Measurements from ENCODE around the gene KIF25. TPM values are rescaled to one million over a fixed set of nuclear protein-coding genes. Genes with fewer than 3 reads are reported as not detected.

Gene KIF25
- total RNA-seq, 1 experiment from 2014 or later, result 0.39 TPM

GRCh38 chr6:168055696-168056489 lies 58.4 kb downstream of the KIF25 start:
- TF ChIP-seq CTCF (conservative IDR thresholded peaks at IDR 0.05; ENCODE audit: low read depth, low read length) (no peak), EZH2 (IDR thresholded peaks at IDR 0.05; ENCODE audit: borderline replicate concordance, low read depth, low read length, poor library complexity, severe bottlenecking) (no peak)
- DNase-seq (ENCODE audit: low spot score), result no peak
- Histone ChIP-seq H3K27ac (ENCODE audit: low read depth, low read length, poor library complexity, severe bottlenecking) (no peak overlapping the region), H3K36me3 (ENCODE audit: insufficient read depth, low read length, poor library complexity, severe bottlenecking) (no peaks in the 10 kb centered on the region), H3K27me3 (replicated peaks; ENCODE audit: insufficient read depth, low read depth, low read length, poor library complexity) (no peaks in the 10 kb centered on the region), H3K9me3 (ENCODE audit: low read depth, low read length, poor library complexity, severe bottlenecking) (no peaks in the 10 kb centered on the region), H3K4me3 (ENCODE audit: low read depth, low read length, poor library complexity, severe bottlenecking) (no peak overlapping the region), H3K4me1 (ENCODE audit: insufficient read depth, low read length, poor library complexity, severe bottlenecking) (no peaks in the 10 kb centered on the region)
- intact Hi-C loops (cut with micrococcal nuclease; ENCODE audit: unreplicated experiment), result loop anchor here (10.0 kb wide), 1 partner anchor 151 kb away; no protein-coding TSS in a partner anchor
- POLR2A ChIA-PET (ENCODE audit: low non-redundant PET), result interaction anchor here (0.6 kb wide), 1 partner anchor 73 kb away, joined by 3 read pairs; no protein-coding TSS in a partner anchor
- no TSS peak for BruUV-seq (replicated peaks)
- CTCF ChIA-PET, result no interaction called here

GRCh38 chr6:168056892-168057527 lies 59.5 kb downstream of the KIF25 start:
- no peak overlapping the region for H3K27ac ChIP-seq (ENCODE audit: low read depth, low read length, poor library complexity, severe bottlenecking)
- H3K4me3 ChIP-seq (ENCODE audit: low read depth, low read length, poor library complexity, severe bottlenecking), result no peak overlapping the region
- H3K36me3 ChIP-seq (ENCODE audit: insufficient read depth, low read length, poor library complexity, severe bottlenecking), result no peaks in the 10 kb centered on the region
- H3K27me3 ChIP-seq (replicated peaks; ENCODE audit: insufficient read depth, low read depth, low read length, poor library complexity), result no peaks in the 10 kb centered on the region
- intact Hi-C loops (cut with micrococcal nuclease; ENCODE audit: unreplicated experiment), result loop anchor here (10.0 kb wide), 1 partner anchor 152 kb away; no protein-coding TSS in a partner anchor
- no peak for TF ChIP-seq CTCF (conservative IDR thresholded peaks at IDR 0.05; ENCODE audit: low read depth, low read length)
- TF ChIP-seq EZH2 (IDR thresholded peaks at IDR 0.05; ENCODE audit: borderline replicate concordance, low read depth, low read length, poor library complexity, severe bottlenecking), result no peak
- H3K9me3 ChIP-seq (ENCODE audit: low read depth, low read length, poor library complexity, severe bottlenecking), result no peaks in the 10 kb centered on the region
- CTCF ChIA-PET, result no interaction called here
- DNase-seq (ENCODE audit: low spot score), result no peak
- H3K4me1 ChIP-seq (ENCODE audit: insufficient read depth, low read length, poor library complexity, severe bottlenecking), result no peaks in the 10 kb centered on the region
- no TSS peak for BruUV-seq (replicated peaks)
- POLR2A ChIA-PET (ENCODE audit: low non-redundant PET), result interaction anchor here (0.6 kb wide), 1 partner anchor 72 kb away, joined by 3 read pairs; no protein-coding TSS in a partner anchor

GRCh38 chr6:168057836-168058235 lies 60.4 kb downstream of the KIF25 start:
- Histone ChIP-seq H3K36me3 (ENCODE audit: insufficient read depth, low read length, poor library complexity, severe bottlenecking) (no peaks in the 10 kb centered on the region), H3K27ac (ENCODE audit: low read depth, low read length, poor library complexity, severe bottlenecking) (no peak overlapping the region), H3K9me3 (ENCODE audit: low read depth, low read length, poor library complexity, severe bottlenecking) (no peaks in the 10 kb centered on the region), H3K4me3 (ENCODE audit: low read depth, low read length, poor library complexity, severe bottlenecking) (no peak overlapping the region), H3K4me1 (ENCODE audit: insufficient read depth, low read length, poor library complexity, severe bottlenecking) (no peaks in the 10 kb centered on the region), H3K27me3 (replicated peaks; ENCODE audit: insufficient read depth, low read depth, low read length, poor library complexity) (no peaks in the 10 kb centered on the region)
- intact Hi-C loops (cut with micrococcal nuclease; ENCODE audit: unreplicated experiment), result loop anchor here (10.0 kb wide), 1 partner anchor 153 kb away; no protein-coding TSS in a partner anchor
- TF ChIP-seq CTCF (conservative IDR thresholded peaks at IDR 0.05; ENCODE audit: low read depth, low read length) (no peak), EZH2 (IDR thresholded peaks at IDR 0.05; ENCODE audit: borderline replicate concordance, low read depth, low read length, poor library complexity, severe bottlenecking) (no peak)
- BruUV-seq (replicated peaks), result no TSS peak
- CTCF ChIA-PET, result no interaction called here
- DNase-seq (ENCODE audit: low spot score), result no peak
- POLR2A ChIA-PET (ENCODE audit: low non-redundant PET), result no interaction called here
